Neural progenitor cell (in vitro differentiated cells): Measurements from ENCODE around the gene ARMH3. TPM values are rescaled to one million over a fixed set of nuclear protein-coding genes. Genes with fewer than 3 reads are reported as not detected.

Experiments used
- DNase-seq: peaks from one replicate; pipeline ENCODE4 v3.0.0-alpha.2; 2016; ENCODE audit warnings: low spot score
- H2AFZ ChIP-seq: fragments of 200-600 bp; sonication (generic); replicated peaks from 2 replicates; pipeline ENCODE4 v1.6.1; 2016; ENCODE audit warnings: antibody characterized with exemption
- H3F3A ChIP-seq: fragments of 200-600 bp; sonication (generic); 2 replicates; pipeline ENCODE4 v1.6.1; 2016; ENCODE audit warnings: antibody characterized with exemption, low read depth
- H3K27ac ChIP-seq: fragments of 200-600 bp; sonication (generic); 2 replicates; pipeline ENCODE4 v1.5.1; 2016; ENCODE audit warnings: mild to moderate bottlenecking
- H3K27me3 ChIP-seq: fragments of 200-600 bp; sonication (generic); 2 replicates; pipeline ENCODE4 v1.6.1; 2016; ENCODE audit warnings: mild to moderate bottlenecking, moderate library complexity
- H3K36me3 ChIP-seq: fragments of 200-600 bp; sonication (generic); 2 replicates; pipeline ENCODE4 v1.5.1; 2016
- H3K4me1 ChIP-seq: fragments of 200-600 bp; sonication (generic); 2 replicates; pipeline ENCODE4 v1.6.1; 2016; ENCODE audit warnings: mixed run types
- H3K4me2 ChIP-seq: fragments of 200-600 bp; sonication (generic); 2 replicates; pipeline ENCODE4 v1.6.1; 2016
- H3K4me3 ChIP-seq: fragments of 200-600 bp; sonication (generic); 2 replicates; pipeline ENCODE4 v1.5.1; 2016
- H3K79me2 ChIP-seq: fragments of 200-600 bp; sonication (generic); 2 replicates; pipeline ENCODE4 v1.6.1; 2016; ENCODE audit warnings: low read depth
- H3K9ac ChIP-seq: fragments of 200-600 bp; sonication (generic); 2 replicates; pipeline ENCODE4 v1.6.1; 2016
- H3K9me3 ChIP-seq: fragments of 200-600 bp; sonication (generic); 2 replicates; pipeline ENCODE4 v1.5.1; 2016; ENCODE audit warnings: low read depth
- H4K20me1 ChIP-seq: fragments of 200-600 bp; sonication (generic); 2 replicates; pipeline ENCODE4 v1.6.1; 2016; ENCODE audit warnings: low read depth
- H3K27ac Mint-ChIP-seq: 3 replicates; pipeline ENCODE4 v1.8.0; 2021; ENCODE audit warnings: mixed read lengths
- H3K27me3 Mint-ChIP-seq: 2 replicates; pipeline ENCODE4 v1.8.0; 2022; ENCODE audit warnings: low read depth, mild to moderate bottlenecking, inconsistent platforms, moderate library complexity, mixed read lengths; ENCODE audit not compliant: insufficient read depth
- H3K36me3 Mint-ChIP-seq: 3 replicates; pipeline ENCODE4 v1.8.0; 2021; ENCODE audit warnings: mixed read lengths
- H3K4me1 Mint-ChIP-seq: 3 replicates; pipeline ENCODE4 v1.8.0; 2021; ENCODE audit warnings: mixed read lengths
- H3K4me3 Mint-ChIP-seq: 3 replicates; pipeline ENCODE4 v1.8.0; 2021; ENCODE audit warnings: mild to moderate bottlenecking, moderate library complexity, mixed read lengths
- H3K9me3 Mint-ChIP-seq: 3 replicates; pipeline ENCODE4 v1.8.0; 2020; ENCODE audit warnings: mixed read lengths
- CTCF ChIP-seq: fragments of 200-600 bp; sonication (generic); IDR thresholded peaks from 2 replicates; pipeline ENCODE4 v1.5.1; 2017; ENCODE audit warnings: antibody characterized with exemption, mild to moderate bottlenecking
- EZH2 ChIP-seq: fragments of 200-600 bp; sonication (generic); IDR thresholded peaks from 2 replicates; pipeline ENCODE4 v1.6.1; 2017; ENCODE audit warnings: antibody characterized with exemption, mild to moderate bottlenecking, moderate library complexity
- EZH2phosphoT487 ChIP-seq: fragments of 200-600 bp; sonication (generic); IDR thresholded peaks from 2 replicates; pipeline ENCODE4 v1.6.1; 2017; ENCODE audit warnings: antibody characterized with exemption
- total RNA-seq: library from RNA; depleted of rRNA; stranded (reverse); fragments of >200 nt; gene quantifications from 2 replicates; pipeline ENCODE4 v1.2.3, GENCODE V29; 2015; ENCODE audit warnings: low replicate concordance

Gene ARMH3
- total RNA-seq, 1 donor from 2014 or later = 14.5 TPM

- no peaks in the 10 kb centered on the region for H3K9me3 ChIP-seq
- no peaks in the 10 kb centered on the region for H3K27me3 ChIP-seq
- H3K36me3 Mint-ChIP-seq = peaks cover 30% of the 10 kb centered on the region
- no peak overlapping the region for H3K27ac ChIP-seq
- H3K4me1 ChIP-seq = peaks cover 25% of the 10 kb centered on the region
- peaks cover 18% of the 10 kb centered on the region for H3F3A ChIP-seq
- H3K9ac ChIP-seq = no peak overlapping the region
- H2AFZ ChIP-seq = no peak overlapping the region
- no peak overlapping the region for H3K4me3 ChIP-seq
- no peak overlapping the region for H3K4me3 Mint-ChIP-seq
- no peak for TF ChIP-seq CTCF
- TF ChIP-seq EZH2phosphoT487 = no peak
- no peak for TF ChIP-seq EZH2
- H3K4me2 ChIP-seq = no peak overlapping the region
- H3K36me3 ChIP-seq = peaks cover 13% of the 10 kb centered on the region
- H4K20me1 ChIP-seq = no peaks in the 10 kb centered on the region
- DNase-seq = no peak
- H3K27me3 Mint-ChIP-seq = no peaks in the 10 kb centered on the region
- peaks cover 6% of the 10 kb centered on the region for H3K4me1 Mint-ChIP-seq
- no peak overlapping the region for H3K27ac Mint-ChIP-seq
- H3K79me2 ChIP-seq = no peaks in the 10 kb centered on the region
- peaks cover 7% of the 10 kb centered on the region for H3K9me3 Mint-ChIP-seq
These were observed 103.8 kb downstream of the ARMH3 start for GRCh38 chr10:101952191-101952590.

GRCh38 chr10:101950213-101950612 lies 105.8 kb downstream of the ARMH3 start:
- no peak overlapping the region for H3K4me3 ChIP-seq
- no peak overlapping the region for H2AFZ ChIP-seq
- H3K79me2 ChIP-seq = no peaks in the 10 kb centered on the region
- H3K27me3 ChIP-seq = no peaks in the 10 kb centered on the region
- no peak overlapping the region for H3K9ac ChIP-seq
- no peak overlapping the region for H3K27ac Mint-ChIP-seq
- H3F3A ChIP-seq = peaks cover 4% of the 10 kb centered on the region
- H3K4me1 ChIP-seq = peaks cover 6% of the 10 kb centered on the region
- no peak for DNase-seq
- peaks cover 13% of the 10 kb centered on the region for H3K36me3 ChIP-seq
- H3K4me1 Mint-ChIP-seq = no peaks in the 10 kb centered on the region
- peaks cover 33% of the 10 kb centered on the region for H3K36me3 Mint-ChIP-seq
- no peaks in the 10 kb centered on the region for H3K9me3 ChIP-seq
- no peak overlapping the region for H3K27ac ChIP-seq
- no peak overlapping the region for H3K4me2 ChIP-seq
- H4K20me1 ChIP-seq = no peaks in the 10 kb centered on the region
- no peak overlapping the region for H3K4me3 Mint-ChIP-seq
- no peak for TF ChIP-seq EZH2phosphoT487
- no peak for TF ChIP-seq EZH2
- TF ChIP-seq CTCF = no peak
- no peaks in the 10 kb centered on the region for H3K27me3 Mint-ChIP-seq
- H3K9me3 Mint-ChIP-seq = peaks cover 7% of the 10 kb centered on the region

GRCh38 chr10:101941871-101942270 lies 114.1 kb downstream of the ARMH3 start:
- H3K27ac ChIP-seq = no peak overlapping the region
- Mint-ChIP-seq H3K4me3 (no peak overlapping the region), H3K27me3 (no peaks in the 10 kb centered on the region), H3K9me3 (no peaks in the 10 kb centered on the region), H3K4me1 (no peaks in the 10 kb centered on the region), H3K36me3 (peaks cover 10% of the 10 kb centered on the region), H3K27ac (no peak overlapping the region)
- no peaks in the 10 kb centered on the region for H3K9me3 ChIP-seq
- H3K4me3 ChIP-seq = no peak overlapping the region
- no peak overlapping the region for H3K4me2 ChIP-seq
- no peak overlapping the region for H2AFZ ChIP-seq
- DNase-seq = no peak
- no peaks in the 10 kb centered on the region for H3K36me3 ChIP-seq
- H3F3A ChIP-seq = no peaks in the 10 kb centered on the region
- no peak for TF ChIP-seq EZH2phosphoT487
- TF ChIP-seq CTCF = no peak
- TF ChIP-seq EZH2 = no peak
- no peaks in the 10 kb centered on the region for H4K20me1 ChIP-seq
- no peak overlapping the region for H3K9ac ChIP-seq
- no peaks in the 10 kb centered on the region for H3K27me3 ChIP-seq
- no peaks in the 10 kb centered on the region for H3K79me2 ChIP-seq
- H3K4me1 ChIP-seq = no peaks in the 10 kb centered on the region
